ENCODE results near the gene SH2D6. TPM values are rescaled to one million over a fixed set of nuclear protein-coding genes. Genes with fewer than 3 reads are reported as not detected.

Gene SH2D6
- total and polyA plus RNA-seq, 9 of the 15 experiments (the other 6 are each of a cell fraction or from before 2014, with no cell fraction given): 0.07 to 0.76 (median 0.33) TPM; not detected in 2

DNA sequence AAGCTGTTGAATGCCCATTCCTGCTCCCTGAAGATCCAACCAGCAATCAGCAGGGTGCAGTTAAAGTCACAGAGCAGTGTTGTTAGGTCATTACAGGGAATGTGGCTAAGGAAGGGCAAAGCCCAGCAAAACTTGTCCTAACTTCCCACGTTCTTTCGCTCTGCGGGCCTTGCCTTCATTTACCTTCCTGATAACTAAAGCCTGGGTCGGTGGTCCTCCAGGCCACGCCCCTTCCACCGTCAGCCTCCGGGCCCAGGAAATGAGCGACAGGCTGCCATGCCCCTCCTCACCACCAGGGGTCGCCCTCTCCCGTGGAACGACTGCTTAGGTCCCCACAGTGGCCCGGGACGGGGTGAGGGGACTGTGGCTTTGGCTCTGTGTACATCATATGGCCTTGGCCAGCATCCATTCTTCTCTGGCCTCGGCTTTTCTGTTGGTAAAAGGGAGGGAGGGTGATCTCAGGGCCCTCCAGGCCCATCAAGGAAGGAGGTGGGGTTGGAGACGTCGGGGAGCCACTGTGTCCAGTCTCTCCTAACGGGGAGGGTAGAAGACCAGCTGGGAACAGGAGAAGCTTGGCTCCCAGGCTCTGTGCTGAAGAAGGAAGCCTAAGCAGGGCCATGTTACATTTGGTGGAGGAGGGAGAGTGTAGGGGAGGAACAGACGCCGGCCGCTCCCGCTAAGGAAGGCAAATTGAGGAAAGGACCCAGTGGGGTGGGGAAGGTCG is 2.2 kb downstream of the SH2D6 start (continued):
- TF ChIP-seq, protein P1, sequence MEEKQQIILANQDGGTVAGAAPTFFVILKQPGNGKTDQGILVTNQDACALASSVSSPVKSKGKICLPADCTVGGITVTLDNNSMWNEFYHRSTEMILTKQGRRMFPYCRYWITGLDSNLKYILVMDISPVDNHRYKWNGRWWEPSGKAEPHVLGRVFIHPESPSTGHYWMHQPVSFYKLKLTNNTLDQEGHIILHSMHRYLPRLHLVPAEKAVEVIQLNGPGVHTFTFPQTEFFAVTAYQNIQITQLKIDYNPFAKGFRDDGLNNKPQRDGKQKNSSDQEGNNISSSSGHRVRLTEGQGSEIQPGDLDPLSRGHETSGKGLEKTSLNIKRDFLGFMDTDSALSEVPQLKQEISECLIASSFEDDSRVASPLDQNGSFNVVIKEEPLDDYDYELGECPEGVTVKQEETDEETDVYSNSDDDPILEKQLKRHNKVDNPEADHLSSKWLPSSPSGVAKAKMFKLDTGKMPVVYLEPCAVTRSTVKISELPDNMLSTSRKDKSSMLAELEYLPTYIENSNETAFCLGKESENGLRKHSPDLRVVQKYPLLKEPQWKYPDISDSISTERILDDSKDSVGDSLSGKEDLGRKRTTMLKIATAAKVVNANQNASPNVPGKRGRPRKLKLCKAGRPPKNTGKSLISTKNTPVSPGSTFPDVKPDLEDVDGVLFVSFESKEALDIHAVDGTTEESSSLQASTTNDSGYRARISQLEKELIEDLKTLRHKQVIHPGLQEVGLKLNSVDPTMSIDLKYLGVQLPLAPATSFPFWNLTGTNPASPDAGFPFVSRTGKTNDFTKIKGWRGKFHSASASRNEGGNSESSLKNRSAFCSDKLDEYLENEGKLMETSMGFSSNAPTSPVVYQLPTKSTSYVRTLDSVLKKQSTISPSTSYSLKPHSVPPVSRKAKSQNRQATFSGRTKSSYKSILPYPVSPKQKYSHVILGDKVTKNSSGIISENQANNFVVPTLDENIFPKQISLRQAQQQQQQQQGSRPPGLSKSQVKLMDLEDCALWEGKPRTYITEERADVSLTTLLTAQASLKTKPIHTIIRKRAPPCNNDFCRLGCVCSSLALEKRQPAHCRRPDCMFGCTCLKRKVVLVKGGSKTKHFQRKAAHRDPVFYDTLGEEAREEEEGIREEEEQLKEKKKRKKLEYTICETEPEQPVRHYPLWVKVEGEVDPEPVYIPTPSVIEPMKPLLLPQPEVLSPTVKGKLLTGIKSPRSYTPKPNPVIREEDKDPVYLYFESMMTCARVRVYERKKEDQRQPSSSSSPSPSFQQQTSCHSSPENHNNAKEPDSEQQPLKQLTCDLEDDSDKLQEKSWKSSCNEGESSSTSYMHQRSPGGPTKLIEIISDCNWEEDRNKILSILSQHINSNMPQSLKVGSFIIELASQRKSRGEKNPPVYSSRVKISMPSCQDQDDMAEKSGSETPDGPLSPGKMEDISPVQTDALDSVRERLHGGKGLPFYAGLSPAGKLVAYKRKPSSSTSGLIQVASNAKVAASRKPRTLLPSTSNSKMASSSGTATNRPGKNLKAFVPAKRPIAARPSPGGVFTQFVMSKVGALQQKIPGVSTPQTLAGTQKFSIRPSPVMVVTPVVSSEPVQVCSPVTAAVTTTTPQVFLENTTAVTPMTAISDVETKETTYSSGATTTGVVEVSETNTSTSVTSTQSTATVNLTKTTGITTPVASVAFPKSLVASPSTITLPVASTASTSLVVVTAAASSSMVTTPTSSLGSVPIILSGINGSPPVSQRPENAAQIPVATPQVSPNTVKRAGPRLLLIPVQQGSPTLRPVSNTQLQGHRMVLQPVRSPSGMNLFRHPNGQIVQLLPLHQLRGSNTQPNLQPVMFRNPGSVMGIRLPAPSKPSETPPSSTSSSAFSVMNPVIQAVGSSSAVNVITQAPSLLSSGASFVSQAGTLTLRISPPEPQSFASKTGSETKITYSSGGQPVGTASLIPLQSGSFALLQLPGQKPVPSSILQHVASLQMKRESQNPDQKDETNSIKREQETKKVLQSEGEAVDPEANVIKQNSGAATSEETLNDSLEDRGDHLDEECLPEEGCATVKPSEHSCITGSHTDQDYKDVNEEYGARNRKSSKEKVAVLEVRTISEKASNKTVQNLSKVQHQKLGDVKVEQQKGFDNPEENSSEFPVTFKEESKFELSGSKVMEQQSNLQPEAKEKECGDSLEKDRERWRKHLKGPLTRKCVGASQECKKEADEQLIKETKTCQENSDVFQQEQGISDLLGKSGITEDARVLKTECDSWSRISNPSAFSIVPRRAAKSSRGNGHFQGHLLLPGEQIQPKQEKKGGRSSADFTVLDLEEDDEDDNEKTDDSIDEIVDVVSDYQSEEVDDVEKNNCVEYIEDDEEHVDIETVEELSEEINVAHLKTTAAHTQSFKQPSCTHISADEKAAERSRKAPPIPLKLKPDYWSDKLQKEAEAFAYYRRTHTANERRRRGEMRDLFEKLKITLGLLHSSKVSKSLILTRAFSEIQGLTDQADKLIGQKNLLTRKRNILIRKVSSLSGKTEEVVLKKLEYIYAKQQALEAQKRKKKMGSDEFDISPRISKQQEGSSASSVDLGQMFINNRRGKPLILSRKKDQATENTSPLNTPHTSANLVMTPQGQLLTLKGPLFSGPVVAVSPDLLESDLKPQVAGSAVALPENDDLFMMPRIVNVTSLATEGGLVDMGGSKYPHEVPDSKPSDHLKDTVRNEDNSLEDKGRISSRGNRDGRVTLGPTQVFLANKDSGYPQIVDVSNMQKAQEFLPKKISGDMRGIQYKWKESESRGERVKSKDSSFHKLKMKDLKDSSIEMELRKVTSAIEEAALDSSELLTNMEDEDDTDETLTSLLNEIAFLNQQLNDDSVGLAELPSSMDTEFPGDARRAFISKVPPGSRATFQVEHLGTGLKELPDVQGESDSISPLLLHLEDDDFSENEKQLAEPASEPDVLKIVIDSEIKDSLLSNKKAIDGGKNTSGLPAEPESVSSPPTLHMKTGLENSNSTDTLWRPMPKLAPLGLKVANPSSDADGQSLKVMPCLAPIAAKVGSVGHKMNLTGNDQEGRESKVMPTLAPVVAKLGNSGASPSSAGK (IDR thresholded peaks at IDR 0.05): no peak
- no peak for TF ChIP-seq RBM17 (IDR thresholded peaks at IDR 0.05; ENCODE audit: borderline replicate concordance, low read depth, low read length)
- no peak for TF ChIP-seq GABPB2 (CRISPR knock-in tag; conservative IDR thresholded peaks at IDR 0.05)
- no peak for TF ChIP-seq MCM5 (IDR thresholded peaks at IDR 0.05; ENCODE audit: low read depth)
- no peak for TF ChIP-seq FOXP1 (CRISPR knock-in tag; IDR thresholded peaks at IDR 0.05)
- no peak for TF ChIP-seq ESRRB (CRISPR knock-in tag; IDR thresholded peaks at IDR 0.05; ENCODE audit: borderline replicate concordance)
- 0 out of 2 replicates have a peak, but pooled peaks have one; percentile 29 for TF ChIP-seq ZNF165 (CRISPR knock-in tag; IDR thresholded peaks at IDR 0.05; ENCODE audit: borderline replicate concordance)
- 0 out of 2 replicates have a peak, but pooled peaks have one; percentile 53 for TF ChIP-seq ZNF695 (CRISPR knock-in tag; IDR thresholded peaks at IDR 0.05)
- no peak for TF ChIP-seq HDAC3 (IDR thresholded peaks at IDR 0.05; ENCODE audit: borderline replicate concordance, partially characterized antibody)
- TF ChIP-seq, protein P2, sequence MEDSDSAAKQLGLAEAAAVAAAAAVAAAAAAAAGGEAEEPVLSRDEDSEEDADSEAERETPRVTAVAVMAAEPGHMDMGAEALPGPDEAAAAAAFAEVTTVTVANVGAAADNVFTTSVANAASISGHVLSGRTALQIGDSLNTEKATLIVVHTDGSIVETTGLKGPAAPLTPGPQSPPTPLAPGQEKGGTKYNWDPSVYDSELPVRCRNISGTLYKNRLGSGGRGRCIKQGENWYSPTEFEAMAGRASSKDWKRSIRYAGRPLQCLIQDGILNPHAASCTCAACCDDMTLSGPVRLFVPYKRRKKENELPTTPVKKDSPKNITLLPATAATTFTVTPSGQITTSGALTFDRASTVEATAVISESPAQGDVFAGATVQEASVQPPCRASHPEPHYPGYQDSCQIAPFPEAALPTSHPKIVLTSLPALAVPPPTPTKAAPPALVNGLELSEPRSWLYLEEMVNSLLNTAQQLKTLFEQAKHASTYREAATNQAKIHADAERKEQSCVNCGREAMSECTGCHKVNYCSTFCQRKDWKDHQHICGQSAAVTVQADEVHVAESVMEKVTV (CRISPR knock-in tag; IDR thresholded peaks at IDR 0.05): peak; percentile 99
- no peak for TF ChIP-seq POLR3G (IDR thresholded peaks at IDR 0.05; ENCODE audit: extremely low read depth, insufficient read length, insufficient replicate concordance)
- no peak for TF ChIP-seq DIDO1 (tag; IDR thresholded peaks at IDR 0.05; ENCODE audit: low read depth)
- TF ChIP-seq CHCHD3 (CRISPR knock-in tag; IDR thresholded peaks at IDR 0.05): no peak

Measured in K562 (cell line).